HT-29 (cell line): ENCODE results near the gene CFAP58. TPM values are rescaled to one million over a fixed set of nuclear protein-coding genes. Genes with fewer than 3 reads are reported as not detected.

ENCODE experiments used
- DNase-seq: peaks from one replicate; pipeline ENCODE4 v3.0.0-alpha.2; 2015; ENCODE audit warnings: low spot score
- total RNA-seq: library from RNA; depleted of rRNA; stranded (reverse); fragments of >200 nt; shearing (Covaris generic); gene quantifications from 2 replicates; pipeline ENCODE4 v1.2.3, GENCODE V29; 2014; rRNA removed

The CFAP58 gene
- 0.03 TPM in 1 of 2 replicates, not detected in the other for total RNA-seq

DNA sequence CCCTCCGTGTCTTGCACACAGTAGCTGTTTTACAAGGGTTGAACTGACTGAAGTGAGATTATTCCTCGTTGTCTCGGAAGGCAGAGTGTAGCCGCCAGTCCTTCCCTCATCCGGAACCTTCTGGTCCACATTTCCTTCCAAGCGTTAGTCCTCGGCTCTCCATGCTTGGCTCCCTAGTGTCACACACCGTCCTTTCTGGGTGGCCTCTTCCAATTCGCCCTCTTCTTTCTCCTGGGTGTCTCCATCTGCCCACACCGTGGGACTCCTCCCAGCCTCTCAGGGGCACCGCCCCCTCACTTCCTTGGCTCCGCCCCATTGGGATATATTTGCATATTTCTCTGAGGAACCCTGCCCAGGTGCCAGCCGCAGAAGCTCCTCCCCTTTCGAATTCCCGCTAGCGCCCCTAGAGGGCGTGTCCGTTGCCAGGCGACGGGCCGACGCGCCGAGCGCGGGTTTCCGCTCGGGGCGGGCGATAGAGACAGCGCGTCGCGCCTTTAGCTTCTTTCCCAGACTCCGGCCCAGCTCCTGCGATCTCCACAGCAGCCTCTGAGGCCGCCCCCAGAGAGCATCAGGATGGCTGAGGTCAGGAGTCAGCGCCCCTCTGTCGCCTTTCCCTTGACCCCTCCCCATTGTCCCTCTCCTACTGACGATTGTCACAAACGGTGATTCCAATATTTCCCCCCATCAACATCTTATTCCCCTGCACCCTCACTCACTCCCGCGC lies at the start of gene CFAP58:
Gene CFAP58 (plus strand): TSS at position 509 of the 724 bp plus-strand sequence. CDS start 65 bp downstream, at position 574.
- peak; percentile 95 for DNase-seq

GRCh38 chr10:104304356-104304745 lies 49.3 kb upstream of the CFAP58 start:
- no peak for DNase-seq

DNA sequence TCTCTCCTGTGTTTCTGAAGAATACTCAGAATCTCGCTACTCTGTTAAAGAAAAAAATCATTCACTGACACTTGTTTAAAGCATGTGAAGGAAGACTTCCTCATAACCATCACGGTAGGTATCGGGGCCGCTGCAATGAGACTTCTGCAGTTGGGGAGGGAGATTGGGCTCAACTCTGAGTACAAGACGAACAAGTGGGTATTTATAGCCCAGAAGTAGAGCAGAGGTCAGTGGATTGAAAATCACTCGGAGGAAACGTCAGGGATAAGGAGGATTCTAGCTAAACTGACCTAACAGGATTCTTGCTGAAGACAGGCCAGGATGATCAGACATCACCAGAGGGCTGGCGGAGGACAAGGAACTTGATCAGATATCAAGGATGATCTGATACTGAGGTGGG lies 48.7 kb upstream of the CFAP58 start:
- DNase-seq = no peak

DNA sequence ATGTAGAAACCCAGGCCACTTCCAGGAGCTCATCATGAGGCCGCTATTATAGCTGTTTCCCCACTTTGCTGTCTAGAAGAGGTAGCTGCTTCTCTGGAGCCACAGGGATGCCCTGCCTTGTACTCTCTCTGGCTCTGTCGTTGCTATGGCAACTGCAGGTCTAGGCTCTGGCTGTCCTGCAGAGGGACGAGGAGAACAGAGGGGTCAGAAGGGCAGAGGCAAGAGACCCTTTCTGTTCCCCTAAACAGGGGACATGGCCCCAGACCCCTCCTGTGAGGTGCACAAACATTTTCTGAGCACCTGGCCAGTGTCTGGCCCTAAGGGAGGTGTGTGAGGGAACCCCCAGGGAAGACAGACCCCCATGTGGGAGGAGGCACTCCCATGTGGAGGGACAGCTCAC lies 46.7 kb upstream of the CFAP58 start:
- DNase-seq = no peak

- DNase-seq = no peak
Observed at GRCh38 chr10:104307576-104308438, 45.8 kb upstream of the CFAP58 start.

DNA sequence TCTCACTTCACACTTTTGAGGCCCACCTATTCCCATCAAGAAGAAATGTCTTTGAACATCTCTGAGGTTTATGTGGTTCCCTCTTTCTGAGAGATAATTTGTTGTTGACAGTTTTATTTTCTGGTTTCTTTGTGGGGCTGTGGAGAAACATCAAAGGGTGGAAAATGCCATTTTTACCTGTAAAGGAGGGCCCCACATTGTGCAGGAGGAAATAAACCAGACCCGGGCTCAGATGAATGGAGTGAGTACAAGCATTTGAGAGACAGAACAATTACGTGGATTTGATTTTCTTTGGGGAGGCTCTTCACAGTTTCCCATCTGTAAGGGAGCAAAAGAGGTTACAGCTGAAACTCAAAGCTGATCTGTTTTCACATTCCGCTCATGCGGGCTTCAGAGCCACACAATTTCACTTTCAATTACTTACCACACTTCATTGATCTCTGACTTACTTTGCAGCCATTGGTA lies 45.2 kb upstream of the CFAP58 start:
- DNase-seq = no peak

GRCh38 chr10:104309980-104310978 lies 43.4 kb upstream of the CFAP58 start:
- no peak for DNase-seq

- no peak for DNase-seq
Observed at GRCh38 chr10:104311184-104311720, 42.4 kb upstream of the CFAP58 start.

DNA sequence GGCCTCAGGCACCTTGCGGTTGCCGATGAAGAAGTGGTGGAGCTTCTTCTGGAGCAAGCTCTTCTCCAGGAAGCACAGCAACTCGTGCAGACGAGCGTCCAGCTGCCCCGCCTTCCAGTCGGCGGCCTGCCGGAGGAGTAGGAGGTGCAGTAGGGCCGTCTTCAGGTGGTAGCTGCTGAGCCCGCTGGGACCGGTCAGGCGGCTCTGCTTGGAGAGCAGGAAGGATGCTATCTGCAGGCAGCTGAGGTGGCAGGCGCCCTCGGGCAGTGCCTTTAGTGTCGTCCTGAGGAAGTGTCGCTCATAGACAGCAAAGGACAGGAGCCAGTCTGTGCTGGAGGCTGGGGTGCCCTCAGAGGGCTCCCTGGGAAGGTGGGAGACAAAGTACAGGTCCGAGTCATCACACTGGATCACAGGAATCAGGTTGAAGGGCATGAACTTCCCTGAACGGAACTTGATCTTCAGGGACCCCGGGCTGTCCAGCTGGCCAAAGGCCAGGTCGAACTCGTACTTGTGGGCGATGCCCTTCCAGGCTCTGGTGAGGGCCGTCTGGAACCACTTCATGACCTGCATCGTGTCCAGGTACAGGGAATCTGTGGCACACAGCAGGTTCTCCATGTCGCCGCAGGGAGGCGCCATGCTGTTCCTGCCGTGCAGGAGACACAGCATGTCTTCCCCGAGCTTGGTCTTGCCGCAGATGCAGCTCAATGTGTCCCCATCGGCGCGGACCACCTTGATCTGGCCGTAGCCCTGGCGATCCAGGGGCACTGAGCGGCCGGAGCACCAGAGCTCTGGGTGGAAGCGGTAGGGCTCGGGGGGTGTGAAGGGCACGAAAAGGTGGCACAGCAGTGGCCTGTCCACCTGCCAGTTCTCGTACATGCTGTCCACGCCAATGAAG lies 38.8 kb upstream of the CFAP58 start:
- no peak for DNase-seq

DNA sequence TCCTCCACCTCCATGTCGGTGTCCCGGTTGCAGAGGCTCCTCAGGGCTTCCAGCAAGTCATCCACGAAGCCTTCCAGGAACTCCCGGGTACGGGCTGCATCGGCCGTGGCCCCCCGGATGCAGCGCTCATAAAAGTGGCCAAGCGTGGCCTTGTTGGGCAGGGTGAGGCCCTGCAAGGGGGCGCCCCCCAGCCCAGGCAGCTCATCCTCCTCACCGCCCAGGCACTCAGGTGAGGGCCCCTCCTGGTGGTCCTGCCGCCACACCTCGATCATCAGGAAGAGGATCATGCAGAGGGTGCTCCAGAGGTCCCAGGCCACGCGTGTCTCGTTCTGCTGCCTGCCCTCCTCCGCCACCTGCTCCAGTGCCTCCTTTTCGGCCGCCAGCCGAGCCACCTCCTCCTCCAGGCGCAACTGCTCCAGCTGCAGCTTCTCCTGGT lies 38.1 kb upstream of the CFAP58 start:
- DNase-seq = no peak

- DNase-seq = no peak
Observed at GRCh38 chr10:104316321-104317099, 37.1 kb upstream of the CFAP58 start.

DNA sequence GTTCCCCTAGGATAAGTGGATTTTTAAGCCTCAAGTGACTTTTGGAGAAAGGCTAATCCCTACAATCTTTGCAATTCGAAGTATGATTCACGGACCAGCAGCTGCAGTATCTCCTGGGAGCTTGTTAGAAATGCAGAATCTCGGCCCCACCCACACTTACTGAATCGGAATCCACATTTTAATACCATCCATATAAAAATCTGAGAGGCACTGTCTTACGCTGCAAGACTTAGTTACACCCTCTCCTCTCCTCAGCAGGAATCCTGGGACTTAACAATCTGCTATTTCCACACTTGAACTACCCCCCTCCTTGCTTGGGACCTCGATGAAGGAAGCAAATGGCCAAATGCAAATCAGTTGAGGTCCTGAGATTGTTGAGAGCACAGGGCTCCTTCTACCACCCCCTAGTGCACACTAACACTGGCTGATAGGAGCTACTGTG lies 36.3 kb upstream of the CFAP58 start:
- DNase-seq = no peak

DNA sequence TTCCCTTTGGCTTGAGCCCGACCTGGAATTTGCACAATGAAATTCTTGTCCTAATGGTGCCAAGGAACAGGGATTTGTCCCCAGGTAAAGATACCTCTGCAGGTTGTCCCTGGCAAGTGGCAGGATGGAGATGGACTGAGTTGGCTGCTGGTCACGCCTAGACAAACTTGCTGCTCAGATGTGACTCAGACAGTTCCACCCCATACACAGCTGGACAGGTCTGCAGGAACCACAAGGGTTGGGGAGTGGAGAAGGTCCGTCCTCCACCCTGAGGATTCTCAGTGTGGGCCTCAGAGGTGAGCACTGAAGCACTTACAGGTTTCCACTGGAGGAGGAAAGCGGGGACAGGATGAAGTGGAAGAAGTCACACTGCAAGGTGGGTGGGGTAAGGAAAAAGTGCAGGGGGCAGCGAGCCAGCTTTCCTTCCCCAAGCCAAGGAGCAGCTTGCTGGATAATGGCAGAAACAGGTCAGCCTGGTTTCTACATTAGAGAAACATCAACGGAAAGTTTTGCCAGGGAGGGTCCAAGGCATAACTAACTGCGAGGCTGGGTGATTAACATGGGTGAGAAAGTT lies 35.8 kb upstream of the CFAP58 start:
- no peak for DNase-seq

DNA sequence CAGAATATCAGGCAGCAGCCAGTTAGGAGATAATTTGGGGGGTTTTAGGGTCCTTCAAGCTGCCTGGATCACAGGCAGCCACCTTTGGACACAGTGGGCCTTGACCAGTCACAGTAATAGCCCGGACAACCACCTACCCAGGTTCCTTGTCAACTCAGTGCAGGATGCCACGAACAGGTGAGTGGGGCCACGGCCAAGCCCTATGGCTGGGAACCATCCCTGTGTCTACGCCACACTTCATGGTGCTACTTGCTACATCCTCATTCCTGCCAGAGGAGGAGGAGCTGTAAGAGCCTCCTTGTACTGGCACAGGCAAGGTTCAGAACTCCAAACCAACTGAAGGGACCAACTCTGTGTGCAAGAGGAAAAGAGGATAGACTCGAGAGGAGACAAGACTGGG lies 35.3 kb upstream of the CFAP58 start:
- DNase-seq = no peak

DNA sequence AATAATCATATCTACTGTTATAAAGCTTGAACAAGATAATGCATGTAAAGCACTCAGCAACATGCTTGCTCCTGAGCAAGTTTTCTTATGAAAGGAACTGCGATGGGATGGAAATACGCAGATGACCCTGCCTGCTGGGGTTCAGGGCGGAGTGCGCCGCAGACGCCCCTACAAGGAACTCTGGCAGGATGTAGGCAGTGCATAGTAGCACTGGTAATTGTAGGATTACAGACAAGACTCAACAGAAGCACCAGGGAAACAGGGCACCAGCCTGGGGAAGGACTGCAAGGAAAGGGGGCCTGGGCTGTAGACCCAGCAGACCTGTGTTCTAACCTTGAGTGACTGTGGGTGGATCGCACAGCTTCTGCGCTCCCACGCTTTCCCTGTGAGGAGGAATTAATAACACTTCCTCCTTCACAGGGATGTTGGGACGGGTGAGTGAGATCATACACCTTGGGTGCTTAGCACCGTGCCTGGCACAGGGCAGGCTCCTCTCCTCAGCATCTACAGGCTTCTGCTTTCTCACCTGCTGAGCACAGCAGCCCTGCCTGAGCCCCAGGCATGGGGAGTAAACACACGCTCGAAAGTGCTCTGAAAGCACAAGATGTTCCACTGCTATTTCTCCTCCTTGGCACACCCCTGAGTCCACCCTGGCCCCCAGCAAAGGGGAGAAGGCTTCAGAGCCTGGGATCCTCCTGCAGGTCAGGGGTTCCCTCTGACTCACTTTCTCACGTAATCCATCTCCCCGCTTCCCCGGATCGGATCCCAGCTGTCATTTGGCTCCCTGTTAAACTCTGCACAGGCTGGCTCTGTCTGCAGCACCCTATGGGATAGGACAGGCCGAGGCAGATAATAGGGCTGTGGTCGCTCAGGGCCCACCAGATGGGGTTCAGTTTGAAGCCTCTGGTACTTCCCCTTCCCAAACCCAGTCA lies 34.6 kb upstream of the CFAP58 start:
- DNase-seq = no peak

DNA sequence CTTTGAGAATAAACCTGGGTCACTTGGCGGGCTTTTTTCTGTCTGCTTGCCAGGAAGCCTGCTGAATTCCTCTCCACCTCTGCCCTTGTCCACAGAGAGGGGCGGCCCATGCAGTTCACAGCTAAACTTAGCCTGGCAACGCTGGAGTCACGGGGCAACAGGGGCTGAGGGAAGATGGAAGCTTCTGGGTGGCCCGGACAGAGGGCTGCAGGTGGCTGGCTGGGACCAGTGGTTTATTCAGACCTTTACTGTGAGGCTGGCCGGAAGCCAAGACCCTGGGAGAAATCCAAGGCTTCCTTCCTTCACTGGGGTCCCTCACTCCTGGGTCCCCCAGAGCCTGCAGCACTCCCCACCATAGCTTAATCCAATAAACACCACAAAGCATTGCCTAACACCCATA lies 32.4 kb upstream of the CFAP58 start:
- no peak for DNase-seq

DNA sequence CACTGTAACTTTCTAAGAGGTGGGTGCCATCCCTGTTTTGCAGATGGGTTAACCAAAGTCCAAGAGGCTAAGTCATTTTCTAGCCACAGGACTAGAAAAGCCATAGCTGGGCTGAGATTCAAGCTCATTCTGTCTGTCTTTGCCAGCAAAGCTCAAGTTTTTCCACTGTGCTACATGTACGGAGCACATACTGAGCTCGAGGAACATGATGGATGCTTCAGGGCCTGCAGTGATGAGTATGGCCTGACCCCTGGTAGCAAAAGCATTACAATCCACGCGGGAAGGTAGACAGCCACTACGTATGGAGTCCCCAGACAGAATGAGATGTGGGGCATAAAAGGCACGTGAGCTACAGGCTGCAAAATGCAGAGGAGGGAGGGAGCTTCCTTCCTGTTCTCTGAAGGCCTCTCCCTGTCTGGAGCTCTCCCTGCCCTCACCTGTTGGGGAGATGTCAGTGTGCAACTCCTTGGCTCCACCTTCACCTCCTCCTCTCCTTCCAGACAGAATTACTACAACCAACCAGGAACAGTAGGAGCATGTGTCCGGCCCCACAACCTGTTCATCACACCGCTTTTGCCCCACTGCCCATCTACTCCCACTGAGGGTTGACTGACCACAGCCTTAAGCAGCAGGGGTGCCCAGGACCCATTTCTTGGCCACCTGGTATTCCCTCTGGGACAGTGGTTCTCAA lies 31.8 kb upstream of the CFAP58 start:
- no peak for DNase-seq
